Measurements from ENCODE around the gene DNAH8. TPM values are rescaled to one million over a fixed set of nuclear protein-coding genes. Genes with fewer than 3 reads are reported as not detected.

Gene DNAH8
- total RNA-seq, 1 experiment from 2014 or later, result not detected

DNA sequence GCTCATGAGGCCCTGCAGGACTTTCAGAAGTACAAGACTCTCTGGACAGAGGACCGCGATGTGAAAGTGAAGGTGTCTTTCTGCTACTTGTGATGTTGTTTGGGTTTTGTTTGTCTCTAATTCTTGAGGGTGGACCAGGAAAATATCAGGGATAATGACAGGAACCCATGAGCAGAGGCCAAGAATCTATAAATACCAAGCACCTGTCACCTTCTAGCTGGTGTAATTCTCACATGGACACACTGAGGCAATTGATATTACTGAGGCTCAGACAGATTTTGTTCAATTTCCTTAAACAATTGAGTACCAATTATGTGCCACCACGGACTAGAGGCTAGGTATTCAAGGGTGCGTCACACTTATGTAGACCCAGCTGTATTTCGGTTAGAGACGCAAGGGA is 107.9 kb downstream of the DNAH8 start:
- ChIA-PET POLR2A (no interaction called here), CTCF (no interaction called here), RAD21 (ENCODE audit: low non-redundant PET in 1 of 2, low total read pairs in 2 of 2, uncharacterized antibody in 2 of 2, unreplicated experiment in 2 of 2) (no interaction called here)
- intact Hi-C loops (cut with micrococcal nuclease), result no loop called here
- H3K9me2 ChIP-seq (ENCODE audit: insufficient read depth), result no peaks in the 10 kb centered on the region
- no peak overlapping the region for H3K9ac ChIP-seq (ENCODE audit: low read length)
- BruUV-seq (replicated peaks), result no TSS peak
- H3K4me3 ChIP-seq (replicated peaks in 1 of 2; ENCODE audit: low read depth in 1 of 2, low read length in 2 of 2), result no peak overlapping the region
- no peaks in the 10 kb centered on the region for H3K4me1 ChIP-seq (ENCODE audit: control insufficient read depth in 1 of 2, insufficient read depth in 2 of 2, low read length in 2 of 2)
- H3K36me3 ChIP-seq (ENCODE audit: control insufficient read depth in 1 of 2, insufficient read depth in 2 of 2, low read length in 2 of 2), result no peaks in the 10 kb centered on the region
- H3K79me2 ChIP-seq (ENCODE audit: insufficient read depth, low read length), result no peaks in the 10 kb centered on the region
- H2AFZ ChIP-seq (ENCODE audit: low read depth, low read length, poor library complexity, severe bottlenecking), result no peak overlapping the region
- H3K27me3 ChIP-seq (ENCODE audit: insufficient read depth, low read length), result peaks cover 57% of the 10 kb centered on the region
- H3K27ac ChIP-seq (ENCODE audit: low read depth, low read length), result no peak overlapping the region
- ATAC-seq (no peak), DNase-seq (ENCODE audit: low read depth, low spot score) (no peak)
- no peaks in the 10 kb centered on the region for H4K20me1 ChIP-seq (ENCODE audit: insufficient read depth)
- H3K9me3 ChIP-seq (ENCODE audit: control insufficient read depth in 1 of 2, insufficient read depth in 1 of 2, low read depth in 1 of 2, low read length in 2 of 2), result no peaks in the 10 kb centered on the region
- H3K4me2 ChIP-seq (ENCODE audit: low read length), result no peak overlapping the region
- TF ChIP-seq, protein P1, sequence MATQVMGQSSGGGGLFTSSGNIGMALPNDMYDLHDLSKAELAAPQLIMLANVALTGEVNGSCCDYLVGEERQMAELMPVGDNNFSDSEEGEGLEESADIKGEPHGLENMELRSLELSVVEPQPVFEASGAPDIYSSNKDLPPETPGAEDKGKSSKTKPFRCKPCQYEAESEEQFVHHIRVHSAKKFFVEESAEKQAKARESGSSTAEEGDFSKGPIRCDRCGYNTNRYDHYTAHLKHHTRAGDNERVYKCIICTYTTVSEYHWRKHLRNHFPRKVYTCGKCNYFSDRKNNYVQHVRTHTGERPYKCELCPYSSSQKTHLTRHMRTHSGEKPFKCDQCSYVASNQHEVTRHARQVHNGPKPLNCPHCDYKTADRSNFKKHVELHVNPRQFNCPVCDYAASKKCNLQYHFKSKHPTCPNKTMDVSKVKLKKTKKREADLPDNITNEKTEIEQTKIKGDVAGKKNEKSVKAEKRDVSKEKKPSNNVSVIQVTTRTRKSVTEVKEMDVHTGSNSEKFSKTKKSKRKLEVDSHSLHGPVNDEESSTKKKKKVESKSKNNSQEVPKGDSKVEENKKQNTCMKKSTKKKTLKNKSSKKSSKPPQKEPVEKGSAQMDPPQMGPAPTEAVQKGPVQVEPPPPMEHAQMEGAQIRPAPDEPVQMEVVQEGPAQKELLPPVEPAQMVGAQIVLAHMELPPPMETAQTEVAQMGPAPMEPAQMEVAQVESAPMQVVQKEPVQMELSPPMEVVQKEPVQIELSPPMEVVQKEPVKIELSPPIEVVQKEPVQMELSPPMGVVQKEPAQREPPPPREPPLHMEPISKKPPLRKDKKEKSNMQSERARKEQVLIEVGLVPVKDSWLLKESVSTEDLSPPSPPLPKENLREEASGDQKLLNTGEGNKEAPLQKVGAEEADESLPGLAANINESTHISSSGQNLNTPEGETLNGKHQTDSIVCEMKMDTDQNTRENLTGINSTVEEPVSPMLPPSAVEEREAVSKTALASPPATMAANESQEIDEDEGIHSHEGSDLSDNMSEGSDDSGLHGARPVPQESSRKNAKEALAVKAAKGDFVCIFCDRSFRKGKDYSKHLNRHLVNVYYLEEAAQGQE (IDR thresholded peaks at IDR 0.05; ENCODE audit: low read depth), result no peak
- TF ChIP-seq CEBPB (IDR thresholded peaks at IDR 0.05; ENCODE audit: low read depth) (no peak), POLR2AphosphoS5 (IDR thresholded peaks at IDR 0.05; ENCODE audit: low read depth, low read length) (no peak), POLR2A (IDR thresholded peaks at IDR 0.05; ENCODE audit: borderline replicate concordance, extremely low read depth, insufficient read depth, insufficient read length) (no peak), ZNF274 (IDR thresholded peaks at IDR 0.05; ENCODE audit: low read depth, low read length) (no peak), SRF (IDR thresholded peaks at IDR 0.05; ENCODE audit: low read depth) (no peak), SP1 (IDR thresholded peaks at IDR 0.05; ENCODE audit: low read depth) (no peak), RAD21 (IDR thresholded peaks at IDR 0.05; ENCODE audit: low read depth) (no peak), EZH2phosphoT487 (IDR thresholded peaks at IDR 0.05; ENCODE audit: borderline replicate concordance) (no peak), EGR1 (IDR thresholded peaks at IDR 0.05; ENCODE audit: low read depth) (no peak), CBX3 (IDR thresholded peaks at IDR 0.05; ENCODE audit: low read depth) (no peak), FOSL1 (IDR thresholded peaks at IDR 0.05; ENCODE audit: low read depth) (no peak), SIN3A (IDR thresholded peaks at IDR 0.05; ENCODE audit: low read depth) (no peak), ZFX (IDR thresholded peaks at IDR 0.05) (no peak), EZH2 (IDR thresholded peaks at IDR 0.05) (no peak), YY1 (IDR thresholded peaks at IDR 0.05; ENCODE audit: extremely low read depth, insufficient replicate concordance, low read depth, low read length) (no peak)
- TF ChIP-seq, protein P2, sequence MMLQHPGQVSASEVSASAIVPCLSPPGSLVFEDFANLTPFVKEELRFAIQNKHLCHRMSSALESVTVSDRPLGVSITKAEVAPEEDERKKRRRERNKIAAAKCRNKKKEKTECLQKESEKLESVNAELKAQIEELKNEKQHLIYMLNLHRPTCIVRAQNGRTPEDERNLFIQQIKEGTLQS (IDR thresholded peaks at IDR 0.05), result no peak
- TF ChIP-seq, protein P3, sequence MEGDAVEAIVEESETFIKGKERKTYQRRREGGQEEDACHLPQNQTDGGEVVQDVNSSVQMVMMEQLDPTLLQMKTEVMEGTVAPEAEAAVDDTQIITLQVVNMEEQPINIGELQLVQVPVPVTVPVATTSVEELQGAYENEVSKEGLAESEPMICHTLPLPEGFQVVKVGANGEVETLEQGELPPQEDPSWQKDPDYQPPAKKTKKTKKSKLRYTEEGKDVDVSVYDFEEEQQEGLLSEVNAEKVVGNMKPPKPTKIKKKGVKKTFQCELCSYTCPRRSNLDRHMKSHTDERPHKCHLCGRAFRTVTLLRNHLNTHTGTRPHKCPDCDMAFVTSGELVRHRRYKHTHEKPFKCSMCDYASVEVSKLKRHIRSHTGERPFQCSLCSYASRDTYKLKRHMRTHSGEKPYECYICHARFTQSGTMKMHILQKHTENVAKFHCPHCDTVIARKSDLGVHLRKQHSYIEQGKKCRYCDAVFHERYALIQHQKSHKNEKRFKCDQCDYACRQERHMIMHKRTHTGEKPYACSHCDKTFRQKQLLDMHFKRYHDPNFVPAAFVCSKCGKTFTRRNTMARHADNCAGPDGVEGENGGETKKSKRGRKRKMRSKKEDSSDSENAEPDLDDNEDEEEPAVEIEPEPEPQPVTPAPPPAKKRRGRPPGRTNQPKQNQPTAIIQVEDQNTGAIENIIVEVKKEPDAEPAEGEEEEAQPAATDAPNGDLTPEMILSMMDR (IDR thresholded peaks at IDR 0.05 in 2 of 3, conservative IDR thresholded peaks at IDR 0.05 in 1 of 3; ENCODE audit: borderline replicate concordance in 1 of 3, insufficient read depth in 1 of 3, low read depth in 2 of 3, low read length in 2 of 3), result no peak
- TF ChIP-seq, protein P4, sequence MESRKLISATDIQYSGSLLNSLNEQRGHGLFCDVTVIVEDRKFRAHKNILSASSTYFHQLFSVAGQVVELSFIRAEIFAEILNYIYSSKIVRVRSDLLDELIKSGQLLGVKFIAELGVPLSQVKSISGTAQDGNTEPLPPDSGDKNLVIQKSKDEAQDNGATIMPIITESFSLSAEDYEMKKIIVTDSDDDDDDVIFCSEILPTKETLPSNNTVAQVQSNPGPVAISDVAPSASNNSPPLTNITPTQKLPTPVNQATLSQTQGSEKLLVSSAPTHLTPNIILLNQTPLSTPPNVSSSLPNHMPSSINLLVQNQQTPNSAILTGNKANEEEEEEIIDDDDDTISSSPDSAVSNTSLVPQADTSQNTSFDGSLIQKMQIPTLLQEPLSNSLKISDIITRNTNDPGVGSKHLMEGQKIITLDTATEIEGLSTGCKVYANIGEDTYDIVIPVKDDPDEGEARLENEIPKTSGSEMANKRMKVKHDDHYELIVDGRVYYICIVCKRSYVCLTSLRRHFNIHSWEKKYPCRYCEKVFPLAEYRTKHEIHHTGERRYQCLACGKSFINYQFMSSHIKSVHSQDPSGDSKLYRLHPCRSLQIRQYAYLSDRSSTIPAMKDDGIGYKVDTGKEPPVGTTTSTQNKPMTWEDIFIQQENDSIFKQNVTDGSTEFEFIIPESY (IDR thresholded peaks at IDR 0.05; ENCODE audit: extremely low read depth, insufficient replicate concordance, low read length), result no peak
